ENCODE results near the gene ZC3HAV1L. TPM values are rescaled to one million over a fixed set of nuclear protein-coding genes. Genes with fewer than 3 reads are reported as not detected.
A peak's percentile ranks its signal among the peaks of the same experiment; 100 is the strongest.

ZC3HAV1L gene
- total RNA-seq, 4 donors from 2014 or later: 16.8 to 23.3 (median 18.0) TPM

GRCh38 chr7:139043823-139044812, 8.3 kb upstream of the ZC3HAV1L start:
- ATAC-seq (ENCODE audit: low FRiP score) (no peak), DNase-seq (ENCODE audit: low spot score) (no peak)
- no peak for TF ChIP-seq CTCF (IDR thresholded peaks at IDR 0.05)

- no peak for TF ChIP-seq CTCF (IDR thresholded peaks at IDR 0.05)
- no peak for ATAC-seq (ENCODE audit: low FRiP score)
- no peak for DNase-seq (ENCODE audit: low spot score)
Observed at GRCh38 chr7:139041378-139042085, 5.7 kb upstream of the ZC3HAV1L start.

GRCh38 chr7:139038691-139039090, 2.8 kb upstream of the ZC3HAV1L start:
- ATAC-seq (ENCODE audit: low FRiP score) (no peak), DNase-seq (ENCODE audit: low spot score) (no peak)
- no peak for TF ChIP-seq CTCF (IDR thresholded peaks at IDR 0.05)

- no peak for ATAC-seq (ENCODE audit: low FRiP score)
- no peak for TF ChIP-seq CTCF (IDR thresholded peaks at IDR 0.05)
- DNase-seq (ENCODE audit: low spot score): no peak
Observed at GRCh38 chr7:139036901-139037300, 1.1 kb upstream of the ZC3HAV1L start.

GRCh38 chr7:139034855-139035585, 822 bp downstream of the ZC3HAV1L start:
- DNase-seq (ENCODE audit: low spot score): no peak
- no peak for TF ChIP-seq CTCF (IDR thresholded peaks at IDR 0.05)
- peak; percentile 48 for ATAC-seq (ENCODE audit: low FRiP score)

GRCh38 chr7:139034336-139034735, 1.5 kb downstream of the ZC3HAV1L start:
- ATAC-seq (ENCODE audit: low FRiP score) (no peak), DNase-seq (ENCODE audit: low spot score) (no peak)
- no peak for TF ChIP-seq CTCF (IDR thresholded peaks at IDR 0.05)
